ENCODE data around the gene KLHL42.
"Not testable (repeated sequence)": the region's sequence is repeated elsewhere in the genome, so short reads cannot be mapped to it uniquely, and the experiment has no call there.

Gene KLHL42

GRCh38 chr12:27779920-27780611 is at the start of gene KLHL42, which contains the start of gene MANSC4:
KLHL42 (plus strand) TSS chr12:27780233; CDS start chr12:27780331, 98 bp downstream.
MANSC4 (minus strand) TSS chr12:27780236; CDS start chr12:27771276, 8,960 bp downstream.
- DNase-seq (ENCODE audit: low read depth in 1 of 2, low spot score in 1 of 2) = peak; percentile 40 to 43

GRCh38 chr12:27732281-27732680 is 47.8 kb upstream of the KLHL42 start:
- no peak for DNase-seq (ENCODE audit: low read depth in 1 of 2, low spot score in 1 of 2)

GRCh38 chr12:27733052-27733656 is 46.9 kb upstream of the KLHL42 start:
- DNase-seq (ENCODE audit: low read depth in 1 of 2, low spot score in 1 of 2) = no peak

DNA sequence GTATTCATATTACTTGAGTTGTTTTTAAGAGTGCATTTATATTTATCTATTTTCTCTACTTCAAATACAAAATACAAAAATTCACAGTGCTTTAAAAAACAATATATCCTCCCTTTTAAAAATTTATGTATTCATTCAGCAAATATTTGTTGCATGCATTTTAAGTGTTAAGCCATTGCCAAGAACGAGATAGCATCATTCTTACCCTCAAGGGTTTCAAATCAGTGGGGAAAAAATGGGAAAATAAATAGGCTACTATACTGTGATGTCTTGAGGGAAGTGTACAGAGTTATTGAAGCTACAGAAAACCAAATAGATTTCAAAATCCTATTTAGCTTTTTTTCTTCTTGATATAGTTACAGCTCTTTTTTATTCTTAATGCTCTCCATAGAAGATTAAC is 46.2 kb upstream of the KLHL42 start:
- no peak for DNase-seq (ENCODE audit: low read depth in 1 of 2, low spot score in 1 of 2)

GRCh38 chr12:27734321-27734720 is 45.7 kb upstream of the KLHL42 start:
- not testable (repeated sequence) for DNase-seq (ENCODE audit: low read depth in 1 of 2, low spot score in 1 of 2)

DNA sequence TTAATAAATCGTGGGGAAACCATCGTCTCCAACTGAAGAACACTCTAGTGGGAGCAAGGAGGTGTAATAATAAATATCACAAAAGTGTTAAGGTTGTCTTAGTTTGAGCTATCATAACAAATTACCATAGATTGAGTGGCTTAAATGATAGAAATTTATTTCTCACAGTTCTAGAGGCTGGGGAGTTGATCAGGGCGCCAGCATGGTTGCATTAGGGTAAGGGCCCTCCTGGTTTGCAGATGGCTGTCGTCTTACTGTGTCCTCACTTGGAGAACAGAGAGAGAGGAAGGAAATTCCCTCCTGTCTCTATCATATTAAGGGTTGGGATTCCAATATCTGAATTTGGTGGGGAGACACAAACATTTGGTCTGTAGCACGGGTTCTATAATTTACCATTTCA is 36.4 kb upstream of the KLHL42 start:
- no peak for DNase-seq (ENCODE audit: low read depth in 1 of 2, low spot score in 1 of 2)

DNA sequence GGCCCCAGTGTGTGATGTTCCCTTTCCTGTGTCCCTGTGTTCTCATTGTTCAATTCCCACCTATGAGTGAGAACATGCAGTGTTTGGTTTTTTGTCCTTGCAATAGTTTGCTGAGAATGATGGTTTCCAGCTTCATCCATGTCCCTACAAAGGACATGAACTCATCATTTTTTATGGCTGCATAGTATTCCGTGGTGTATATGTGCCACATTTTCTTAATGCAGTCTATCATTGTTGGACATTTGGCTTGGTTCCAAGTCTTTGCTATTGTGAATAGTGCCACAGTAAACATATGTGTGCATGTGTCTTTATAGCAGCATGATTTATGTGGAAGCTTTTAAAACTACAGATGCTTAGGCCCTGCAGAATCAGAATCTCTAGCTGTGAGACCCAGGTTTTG is 34.3 kb upstream of the KLHL42 start:
- not testable (repeated sequence) for DNase-seq (ENCODE audit: low read depth in 1 of 2, low spot score in 1 of 2)

- DNase-seq (ENCODE audit: low read depth in 1 of 2, low spot score in 1 of 2) = no peak
Observed at GRCh38 chr12:27747111-27747820, 32.8 kb upstream of the KLHL42 start.

GRCh38 chr12:27751386-27752047 is 28.5 kb upstream of the KLHL42 start:
- no peak for DNase-seq (ENCODE audit: low read depth in 1 of 2, low spot score in 1 of 2)

GRCh38 chr12:27754795-27755194 is 25.2 kb upstream of the KLHL42 start:
- no peak for DNase-seq (ENCODE audit: low read depth in 1 of 2, low spot score in 1 of 2)

DNA sequence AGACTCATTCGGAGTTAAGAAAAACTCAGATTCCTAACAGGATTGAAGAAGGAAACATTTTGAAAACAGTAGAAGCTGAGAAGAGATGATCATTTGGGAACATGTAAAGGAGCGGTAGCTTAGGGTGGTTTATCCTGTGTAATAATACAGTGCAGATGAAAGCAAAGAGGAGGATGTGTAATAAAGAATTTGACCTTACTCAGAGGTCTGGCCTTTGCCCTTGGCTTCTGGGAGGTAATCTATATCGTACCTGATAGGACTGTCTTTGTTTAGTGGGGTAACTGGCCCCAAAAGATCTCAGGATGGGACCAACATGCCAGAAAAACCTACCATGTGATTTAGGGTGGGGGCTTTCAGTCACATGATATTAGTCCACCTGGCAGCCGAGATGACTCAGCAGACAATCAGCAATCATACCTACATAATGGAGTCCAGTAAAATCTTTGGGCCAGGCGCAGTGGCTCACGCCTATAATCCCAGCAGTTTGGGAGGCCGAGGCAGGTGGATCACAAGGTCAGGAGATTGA is 23.3 kb upstream of the KLHL42 start:
- no peak for DNase-seq (ENCODE audit: low read depth in 1 of 2, low spot score in 1 of 2)

DNA sequence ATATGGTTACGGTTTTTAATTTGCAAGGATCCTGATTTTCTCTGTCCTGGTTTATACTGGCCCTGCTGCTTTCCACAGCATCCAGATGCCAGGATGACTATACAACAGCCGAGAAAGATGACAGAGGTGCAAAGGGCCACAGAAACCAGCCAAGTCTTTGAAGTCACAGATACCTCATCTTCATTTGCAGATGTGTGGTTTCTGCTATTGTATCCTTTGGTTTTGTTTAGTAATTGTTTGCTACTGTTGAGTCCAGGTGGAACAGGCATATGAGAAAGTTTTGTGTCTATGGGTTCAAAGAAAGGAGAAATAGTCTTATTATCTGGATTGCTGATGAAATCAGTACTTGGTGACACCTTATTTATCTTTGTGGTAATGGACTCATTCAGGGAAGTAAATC is 17.3 kb upstream of the KLHL42 start:
- DNase-seq (ENCODE audit: low read depth in 1 of 2, low spot score in 1 of 2) = no peak

DNA sequence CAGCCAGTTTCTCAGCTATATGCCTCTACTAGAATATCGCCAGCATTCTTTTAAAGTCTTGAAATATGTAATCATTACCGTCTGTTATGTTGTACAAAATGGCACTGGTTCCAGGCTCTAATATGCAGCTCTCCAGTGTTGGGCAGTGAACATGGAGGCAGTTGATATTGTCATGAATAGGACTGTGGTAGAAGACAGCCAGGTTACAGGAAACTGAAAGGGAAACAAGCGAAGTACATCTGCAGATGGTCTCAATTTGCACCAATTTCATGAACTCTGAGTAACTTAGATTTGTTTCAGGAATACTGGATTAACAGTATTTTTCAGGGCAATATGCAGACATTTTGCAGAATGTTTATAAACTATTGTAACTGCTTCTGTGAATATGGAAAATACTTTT is 13.4 kb upstream of the KLHL42 start:
- no peak for DNase-seq (ENCODE audit: low read depth in 1 of 2, low spot score in 1 of 2)

GRCh38 chr12:27769142-27769673 is 10.8 kb upstream of the KLHL42 start:
- DNase-seq (ENCODE audit: low read depth in 1 of 2, low spot score in 1 of 2) = no peak

DNA sequence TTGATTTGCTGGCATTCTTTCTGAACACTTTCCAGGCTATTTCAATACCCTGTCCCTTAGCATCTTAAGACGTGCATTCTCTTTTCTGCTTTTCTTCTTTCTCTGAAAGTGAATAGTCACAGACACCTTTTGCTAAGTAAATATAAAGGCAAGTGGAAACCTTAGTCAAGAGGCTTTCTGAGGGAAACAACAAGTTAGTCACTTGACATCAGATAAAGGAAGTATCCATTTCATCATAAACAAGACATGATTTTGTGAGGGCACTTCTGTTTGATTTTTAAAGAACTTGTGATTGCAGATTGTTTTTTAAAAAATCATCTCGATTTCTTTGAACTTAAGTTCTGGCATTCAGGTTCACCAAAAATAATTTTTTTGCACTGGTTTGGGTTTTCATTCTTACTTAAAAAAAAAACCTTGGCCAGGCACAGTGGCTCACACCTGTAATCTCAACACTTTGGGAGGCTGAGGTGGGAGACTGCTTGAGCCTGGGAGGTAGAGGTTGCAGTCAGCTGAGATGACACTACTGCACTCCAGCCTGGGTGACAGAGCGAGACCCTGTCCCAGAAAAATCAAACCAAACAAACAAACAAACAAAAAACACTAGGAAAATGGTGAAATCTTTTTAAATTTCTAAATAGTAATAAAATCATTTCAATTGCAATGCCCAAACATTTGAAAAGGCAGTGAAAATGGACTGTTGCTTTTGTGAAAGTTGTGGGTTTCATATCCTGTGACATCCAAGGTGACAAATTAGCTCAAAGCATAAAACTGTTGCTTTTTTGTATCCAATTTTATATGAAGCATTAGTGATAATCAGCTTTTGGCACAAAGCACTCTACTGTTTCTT is 8.3 kb upstream of the KLHL42 start:
- no peak for DNase-seq (ENCODE audit: low read depth in 1 of 2, low spot score in 1 of 2)

DNA sequence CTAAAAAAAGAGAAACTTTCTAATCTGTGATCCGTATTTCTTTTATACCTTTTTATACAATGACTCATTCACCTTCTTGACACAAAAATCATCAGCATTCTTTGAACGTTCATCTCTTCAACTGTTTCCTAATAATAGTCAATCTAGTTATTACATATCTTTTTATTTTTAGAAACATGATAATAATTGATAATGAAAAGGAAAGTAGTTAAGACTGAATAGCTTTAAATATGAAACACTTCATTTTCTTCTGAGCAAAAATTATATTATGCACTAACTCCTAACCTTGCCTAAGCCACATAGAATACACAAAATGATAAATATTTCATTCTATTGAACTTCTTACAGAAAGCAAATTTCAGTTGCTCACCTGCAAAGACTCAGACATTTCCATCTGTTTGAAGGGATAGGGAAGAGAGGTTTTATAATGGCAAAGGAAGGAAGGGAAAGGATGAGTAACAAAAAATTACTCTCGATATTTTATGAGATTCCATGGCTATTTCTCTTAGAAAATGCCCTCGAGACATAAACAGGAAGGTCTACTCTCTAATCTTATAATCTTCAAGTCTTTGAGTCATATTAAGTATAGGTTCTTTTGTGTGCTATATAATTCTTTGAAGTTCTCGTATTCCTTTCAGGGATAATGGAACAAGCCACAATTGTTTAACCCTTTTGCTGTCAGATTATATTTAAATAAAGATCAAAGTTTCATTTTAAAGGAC is 7.5 kb upstream of the KLHL42 start:
- DNase-seq (ENCODE audit: low read depth in 1 of 2, low spot score in 1 of 2) = no peak

DNA sequence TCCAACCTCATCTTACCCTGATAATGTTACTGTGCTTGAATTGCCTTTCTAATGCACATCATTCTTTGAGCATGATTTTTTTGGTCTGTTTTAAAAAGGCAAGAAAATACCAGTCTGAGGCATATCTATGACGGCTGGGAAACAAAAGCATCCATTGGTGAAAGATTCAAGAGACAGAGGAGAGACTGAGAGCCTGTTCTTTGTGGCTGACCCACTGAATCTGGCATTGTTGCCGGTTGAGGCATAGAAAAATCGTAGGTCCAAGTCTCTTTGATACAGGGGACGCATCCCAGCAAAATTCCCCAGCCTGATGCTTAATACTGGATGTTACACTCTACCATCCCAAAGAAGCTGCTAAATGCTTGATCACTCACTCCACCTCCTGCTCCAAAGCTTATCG is 2.9 kb upstream of the KLHL42 start:
- no peak for DNase-seq (ENCODE audit: low read depth in 1 of 2, low spot score in 1 of 2)

DNA sequence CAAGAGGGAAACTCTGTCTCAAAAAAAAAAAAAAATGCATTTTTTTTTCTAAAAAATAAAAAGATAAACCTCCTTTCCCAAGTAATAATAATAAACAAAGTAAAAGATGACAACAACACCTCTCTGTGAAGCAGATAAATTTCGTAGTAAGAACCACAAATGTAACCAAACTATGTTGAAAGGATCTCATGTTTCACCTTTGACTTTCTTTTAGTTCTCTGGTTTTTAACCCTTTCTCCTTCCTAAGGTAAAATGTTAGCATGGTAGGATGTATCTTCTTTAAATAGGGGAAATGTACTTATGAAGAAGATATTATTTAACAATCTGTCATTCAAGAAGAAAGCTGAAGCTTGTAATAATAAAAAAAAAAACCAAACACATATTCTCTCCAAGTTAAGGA is 1.8 kb upstream of the KLHL42 start:
- no peak for DNase-seq (ENCODE audit: low read depth in 1 of 2, low spot score in 1 of 2)

GRCh38 chr12:27779416-27779919 is 565 bp upstream of the KLHL42 start:
- peak in 1 of 2 donors; percentile 1 for DNase-seq (ENCODE audit: low read depth in 1 of 2, low spot score in 1 of 2)

Measured in activated T-helper 1 cell treated with anti-CD3 and anti-CD28 coated beads, Interleukin-2, amount 50 U/mL, for 16 hours (primary cell).